KMS-11 (cell line): ENCODE results near the gene SMYD2.
A peak's percentile ranks its signal among the peaks of the same experiment; 100 is the strongest.

Experiments
- H2AFZ ChIP-seq: fragments of 200-600 bp; sonication (generic); 2 replicates; pipeline ENCODE4 v1.6.1; 2016; ENCODE audit warnings: antibody characterized with exemption, mixed run types, low read depth
- H3K27ac ChIP-seq: fragments of 200-600 bp; sonication (generic); 2 replicates; pipeline ENCODE4 v1.6.1; 2016; ENCODE audit warnings: mild to moderate bottlenecking, mixed run types
- H3K27me3 ChIP-seq: fragments of 200-600 bp; sonication (generic); 2 replicates; pipeline ENCODE4 v1.6.1; 2017; ENCODE audit warnings: mild to moderate bottlenecking, low read depth, mixed run types, moderate library complexity; ENCODE audit not compliant: insufficient read depth
- H3K36me3 ChIP-seq: fragments of 200-600 bp; sonication (generic); 2 replicates; pipeline ENCODE4 v1.6.1; 2017; ENCODE audit warnings: mild to moderate bottlenecking, mixed run types; ENCODE audit not compliant: insufficient read depth
- H3K4me1 ChIP-seq: fragments of 200-600 bp; sonication (generic); 2 replicates; pipeline ENCODE4 v1.6.1; 2016; ENCODE audit warnings: mild to moderate bottlenecking, low read depth, mixed run types; ENCODE audit not compliant: poor library complexity, severe bottlenecking
- H3K4me2 ChIP-seq: fragments of 200-600 bp; sonication (generic); 2 replicates; pipeline ENCODE4 v1.7.0; 2016; ENCODE audit warnings: mild to moderate bottlenecking, mixed run types
- H3K4me3 ChIP-seq: fragments of 200-600 bp; sonication (generic); IDR thresholded peaks from 2 replicates; pipeline ENCODE4 v1.6.1; 2017; ENCODE audit warnings: low read depth, low read length, mixed read lengths; ENCODE audit not compliant: insufficient read depth
- H3K79me2 ChIP-seq: fragments of 200-600 bp; sonication (generic); 2 replicates; pipeline ENCODE4 v1.6.1; 2016; ENCODE audit warnings: low read depth, mixed run types; ENCODE audit not compliant: insufficient read depth
- H3K9ac ChIP-seq: fragments of 200-600 bp; sonication (generic); 2 replicates; pipeline ENCODE4 v1.6.1; 2016; ENCODE audit warnings: mild to moderate bottlenecking, mixed run types
- H4K20me1 ChIP-seq: fragments of 200-600 bp; sonication (generic); 2 replicates; pipeline ENCODE4 v1.6.1; 2016; ENCODE audit warnings: mild to moderate bottlenecking, mixed run types; ENCODE audit not compliant: insufficient read depth
- TF ChIP-seq, protein P1 (sequence below): fragments of 200-600 bp; sonication (generic); conservative IDR thresholded peaks from 2 replicates; pipeline ENCODE4 v1.6.1; 2017; ENCODE audit warnings: low read depth, mild to moderate bottlenecking, antibody characterized with exemption, low read length, moderate library complexity, mixed read lengths

SMYD2 gene

DNA sequence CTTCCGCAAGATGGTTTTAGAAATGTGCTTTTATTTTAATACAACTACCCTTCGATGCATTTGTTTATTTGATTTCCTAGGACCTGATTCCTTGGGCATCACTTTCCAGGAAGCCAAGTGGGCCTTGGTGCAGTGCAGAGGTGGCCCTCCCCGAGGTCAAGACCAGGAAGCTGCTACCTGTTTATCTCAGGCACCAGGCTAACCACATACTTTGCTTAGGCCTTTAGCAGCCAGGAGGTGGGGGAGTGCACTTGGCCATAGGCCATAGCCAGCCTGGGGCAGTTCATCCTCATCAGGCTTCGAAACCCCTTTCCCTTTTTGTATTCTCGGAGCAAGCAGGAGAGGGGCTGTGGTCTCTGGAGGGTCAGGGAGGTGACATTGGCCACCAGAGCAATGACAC, 45.4 kb downstream of the SMYD2 start:
- Histone ChIP-seq H3K27ac (no peak overlapping the region), H3K4me2 (no peak overlapping the region), H3K4me3 (no peak overlapping the region), H3K27me3 (no peaks in the 10 kb centered on the region), H2AFZ (no peak overlapping the region), H3K4me1 (peaks cover 4% of the 10 kb centered on the region), H3K9ac (no peak overlapping the region), H3K79me2 (no peaks in the 10 kb centered on the region), H3K36me3 (no peaks in the 10 kb centered on the region), H4K20me1 (no peaks in the 10 kb centered on the region)
- TF ChIP-seq, protein P1, sequence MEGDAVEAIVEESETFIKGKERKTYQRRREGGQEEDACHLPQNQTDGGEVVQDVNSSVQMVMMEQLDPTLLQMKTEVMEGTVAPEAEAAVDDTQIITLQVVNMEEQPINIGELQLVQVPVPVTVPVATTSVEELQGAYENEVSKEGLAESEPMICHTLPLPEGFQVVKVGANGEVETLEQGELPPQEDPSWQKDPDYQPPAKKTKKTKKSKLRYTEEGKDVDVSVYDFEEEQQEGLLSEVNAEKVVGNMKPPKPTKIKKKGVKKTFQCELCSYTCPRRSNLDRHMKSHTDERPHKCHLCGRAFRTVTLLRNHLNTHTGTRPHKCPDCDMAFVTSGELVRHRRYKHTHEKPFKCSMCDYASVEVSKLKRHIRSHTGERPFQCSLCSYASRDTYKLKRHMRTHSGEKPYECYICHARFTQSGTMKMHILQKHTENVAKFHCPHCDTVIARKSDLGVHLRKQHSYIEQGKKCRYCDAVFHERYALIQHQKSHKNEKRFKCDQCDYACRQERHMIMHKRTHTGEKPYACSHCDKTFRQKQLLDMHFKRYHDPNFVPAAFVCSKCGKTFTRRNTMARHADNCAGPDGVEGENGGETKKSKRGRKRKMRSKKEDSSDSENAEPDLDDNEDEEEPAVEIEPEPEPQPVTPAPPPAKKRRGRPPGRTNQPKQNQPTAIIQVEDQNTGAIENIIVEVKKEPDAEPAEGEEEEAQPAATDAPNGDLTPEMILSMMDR: no peak

GRCh38 chr1:214327514-214327913, 46.6 kb downstream of the SMYD2 start:
- H3K4me2 ChIP-seq: no peak overlapping the region
- no peak overlapping the region for H3K9ac ChIP-seq
- TF ChIP-seq, protein P1: no peak
- H3K27me3 ChIP-seq: no peaks in the 10 kb centered on the region
- H3K27ac ChIP-seq: no peak overlapping the region
- H3K4me1 ChIP-seq: peaks cover 4% of the 10 kb centered on the region
- no peak overlapping the region for H3K4me3 ChIP-seq
- no peaks in the 10 kb centered on the region for H3K36me3 ChIP-seq
- no peaks in the 10 kb centered on the region for H4K20me1 ChIP-seq
- H3K79me2 ChIP-seq: no peaks in the 10 kb centered on the region
- no peak overlapping the region for H2AFZ ChIP-seq

DNA sequence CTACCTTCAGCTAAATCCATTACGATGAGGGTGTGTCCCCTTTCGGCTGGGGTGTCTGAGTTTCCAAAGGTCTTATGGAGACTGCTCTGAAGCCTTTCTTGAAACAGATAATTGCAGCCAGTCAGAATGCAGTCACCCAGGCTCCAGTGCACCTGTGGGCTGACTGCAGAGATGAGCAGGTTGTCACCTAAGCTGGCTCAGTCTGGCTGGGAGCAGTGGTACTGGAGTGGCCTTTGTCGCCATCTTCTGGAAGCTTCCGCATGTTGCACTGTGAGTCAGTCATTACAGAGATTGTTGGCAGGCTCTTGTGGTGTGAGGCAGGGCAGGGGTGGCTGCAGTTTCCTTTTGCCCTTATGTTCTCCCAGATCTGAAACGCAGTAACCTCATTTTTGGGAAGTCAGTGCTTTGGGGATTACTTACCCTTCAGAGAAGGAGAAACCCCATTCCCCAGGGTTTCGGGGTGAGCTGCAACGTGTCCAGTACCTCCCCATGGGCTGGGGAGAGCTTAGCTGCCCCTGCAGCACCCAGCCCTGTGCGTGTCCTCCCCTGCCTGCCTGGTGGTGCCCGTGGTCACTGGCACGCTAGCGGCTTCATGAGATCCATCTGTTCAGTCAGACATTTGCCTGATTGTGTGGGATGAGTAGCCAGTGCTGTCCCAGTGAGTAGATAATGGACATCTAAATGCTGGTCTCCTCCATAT, 48.0 kb downstream of the SMYD2 start:
- Histone ChIP-seq H3K27ac (no peak overlapping the region), H3K4me2 (no peak overlapping the region), H3K27me3 (no peaks in the 10 kb centered on the region), H3K79me2 (no peaks in the 10 kb centered on the region), H3K4me3 (no peak overlapping the region), H4K20me1 (no peaks in the 10 kb centered on the region), H2AFZ (no peak overlapping the region), H3K9ac (no peak overlapping the region), H3K4me1 (peaks cover 4% of the 10 kb centered on the region), H3K36me3 (no peaks in the 10 kb centered on the region; the same call in 1 of the 2 replicates)
- TF ChIP-seq, protein P1: peak; percentile 95

DNA sequence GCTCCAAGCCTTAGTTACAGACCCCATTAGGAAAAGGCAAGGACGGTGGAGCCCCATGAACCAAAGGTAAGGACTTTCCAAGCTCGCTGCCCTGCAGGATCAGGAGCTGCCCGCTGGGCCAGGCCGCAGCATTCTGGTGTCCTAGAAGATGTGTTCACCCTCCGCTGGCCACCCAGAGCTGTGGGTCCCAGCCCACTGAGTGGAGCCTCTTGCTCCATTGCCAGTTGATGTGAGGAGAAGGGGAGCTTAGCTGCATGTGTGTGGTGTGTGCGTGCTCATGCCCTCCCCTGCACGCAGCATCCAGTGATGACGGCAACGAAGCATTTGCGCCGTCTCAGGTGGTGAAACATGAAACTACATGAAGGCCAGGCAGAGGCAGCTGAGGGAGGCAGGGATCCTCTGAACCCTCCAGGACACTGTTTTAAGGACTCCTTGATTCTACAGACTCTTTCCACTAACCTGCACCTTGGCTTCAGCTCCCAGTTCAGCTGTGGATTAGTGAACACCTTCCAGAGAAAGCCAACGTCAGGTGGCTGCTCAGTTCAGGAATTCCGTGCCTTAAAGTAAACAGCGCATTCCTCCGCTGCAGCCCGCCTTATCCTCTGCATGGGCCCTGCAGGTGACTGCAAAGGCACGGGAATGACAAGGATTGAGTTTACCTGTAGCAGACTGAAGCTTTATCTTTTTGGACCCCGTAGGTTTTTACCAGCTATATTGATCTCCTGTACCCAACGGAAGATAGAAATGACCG, 48.7 kb downstream of the SMYD2 start:
- H3K79me2 ChIP-seq: no peaks in the 10 kb centered on the region
- H3K9ac ChIP-seq: no peak overlapping the region
- no peak overlapping the region for H3K4me2 ChIP-seq
- no peaks in the 10 kb centered on the region for H4K20me1 ChIP-seq
- peaks cover 4% of the 10 kb centered on the region for H3K4me1 ChIP-seq
- no peaks in the 10 kb centered on the region for H3K27me3 ChIP-seq
- H3K4me3 ChIP-seq: no peak overlapping the region
- H2AFZ ChIP-seq: no peak overlapping the region
- no peaks in the 10 kb centered on the region; the same call in 1 of the 2 replicates for H3K36me3 ChIP-seq
- H3K27ac ChIP-seq: no peak overlapping the region
- TF ChIP-seq, protein P1: no peak
